ENCODE results near the gene PRUNE2. TPM values are rescaled to one million over a fixed set of nuclear protein-coding genes. Genes with fewer than 3 reads are reported as not detected.

Gene PRUNE2
- total RNA-seq, 1 experiment from 2014 or later: 0.59 TPM

GRCh38 chr9:76896035-76896434, 9.9 kb downstream of the PRUNE2 start:
- intact Hi-C loops (cut with micrococcal nuclease): no loop called here
- ChIA-PET POLR2A (no interaction called here), CTCF (no interaction called here), RAD21 (ENCODE audit: low non-redundant PET in 1 of 2, low total read pairs in 2 of 2, uncharacterized antibody in 2 of 2, unreplicated experiment in 2 of 2) (no interaction called here)
- H3K4me1 ChIP-seq (ENCODE audit: control insufficient read depth in 1 of 2, insufficient read depth in 2 of 2, low read length in 2 of 2): no peaks in the 10 kb centered on the region
- H3K9me2 ChIP-seq (ENCODE audit: insufficient read depth): no peaks in the 10 kb centered on the region
- no peak overlapping the region for H3K27ac ChIP-seq (ENCODE audit: low read depth, low read length)
- H3K79me2 ChIP-seq (ENCODE audit: insufficient read depth, low read length): no peaks in the 10 kb centered on the region
- no peaks in the 10 kb centered on the region for H3K36me3 ChIP-seq (ENCODE audit: control insufficient read depth in 1 of 2, insufficient read depth in 2 of 2, low read length in 2 of 2)
- no peaks in the 10 kb centered on the region for H4K20me1 ChIP-seq (ENCODE audit: insufficient read depth)
- ATAC-seq (no peak), DNase-seq (ENCODE audit: low read depth, low spot score) (no peak)
- no peak overlapping the region for H2AFZ ChIP-seq (ENCODE audit: low read depth, low read length, poor library complexity, severe bottlenecking)
- peaks cover 12% of the 10 kb centered on the region; the same call in 1 of the 2 replicates for H3K27me3 ChIP-seq (ENCODE audit: insufficient read depth, low read length)
- BruUV-seq (replicated peaks): no TSS peak
- H3K9ac ChIP-seq (ENCODE audit: low read length): no peak overlapping the region
- H3K4me3 ChIP-seq (replicated peaks in 1 of 2; ENCODE audit: low read depth in 1 of 2, low read length in 2 of 2): no peak overlapping the region
- no peak overlapping the region for H3K4me2 ChIP-seq (ENCODE audit: low read length)
- no peaks in the 10 kb centered on the region for H3K9me3 ChIP-seq (ENCODE audit: control insufficient read depth in 1 of 2, insufficient read depth in 1 of 2, low read depth in 1 of 2, low read length in 2 of 2)
- TF ChIP-seq REST (IDR thresholded peaks at IDR 0.05; ENCODE audit: low read depth): no peak
- no peak for TF ChIP-seq ZNF274 (IDR thresholded peaks at IDR 0.05; ENCODE audit: low read depth, low read length)
- TF ChIP-seq EZH2phosphoT487 (IDR thresholded peaks at IDR 0.05; ENCODE audit: borderline replicate concordance): no peak
- no peak for TF ChIP-seq POLR2AphosphoS5 (IDR thresholded peaks at IDR 0.05; ENCODE audit: low read depth, low read length)
- TF ChIP-seq YY1 (IDR thresholded peaks at IDR 0.05; ENCODE audit: extremely low read depth, insufficient replicate concordance, low read depth, low read length): no peak
- no peak for TF ChIP-seq EGR1 (IDR thresholded peaks at IDR 0.05; ENCODE audit: low read depth)
- no peak for TF ChIP-seq RAD21 (IDR thresholded peaks at IDR 0.05; ENCODE audit: low read depth)
- no peak for TF ChIP-seq EZH2 (IDR thresholded peaks at IDR 0.05)
- no peak for TF ChIP-seq SP1 (IDR thresholded peaks at IDR 0.05; ENCODE audit: low read depth)
- TF ChIP-seq, protein P1, sequence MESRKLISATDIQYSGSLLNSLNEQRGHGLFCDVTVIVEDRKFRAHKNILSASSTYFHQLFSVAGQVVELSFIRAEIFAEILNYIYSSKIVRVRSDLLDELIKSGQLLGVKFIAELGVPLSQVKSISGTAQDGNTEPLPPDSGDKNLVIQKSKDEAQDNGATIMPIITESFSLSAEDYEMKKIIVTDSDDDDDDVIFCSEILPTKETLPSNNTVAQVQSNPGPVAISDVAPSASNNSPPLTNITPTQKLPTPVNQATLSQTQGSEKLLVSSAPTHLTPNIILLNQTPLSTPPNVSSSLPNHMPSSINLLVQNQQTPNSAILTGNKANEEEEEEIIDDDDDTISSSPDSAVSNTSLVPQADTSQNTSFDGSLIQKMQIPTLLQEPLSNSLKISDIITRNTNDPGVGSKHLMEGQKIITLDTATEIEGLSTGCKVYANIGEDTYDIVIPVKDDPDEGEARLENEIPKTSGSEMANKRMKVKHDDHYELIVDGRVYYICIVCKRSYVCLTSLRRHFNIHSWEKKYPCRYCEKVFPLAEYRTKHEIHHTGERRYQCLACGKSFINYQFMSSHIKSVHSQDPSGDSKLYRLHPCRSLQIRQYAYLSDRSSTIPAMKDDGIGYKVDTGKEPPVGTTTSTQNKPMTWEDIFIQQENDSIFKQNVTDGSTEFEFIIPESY (IDR thresholded peaks at IDR 0.05; ENCODE audit: extremely low read depth, insufficient replicate concordance, low read length): no peak
- TF ChIP-seq, protein P2, sequence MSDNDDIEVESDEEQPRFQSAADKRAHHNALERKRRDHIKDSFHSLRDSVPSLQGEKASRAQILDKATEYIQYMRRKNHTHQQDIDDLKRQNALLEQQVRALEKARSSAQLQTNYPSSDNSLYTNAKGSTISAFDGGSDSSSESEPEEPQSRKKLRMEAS (IDR thresholded peaks at IDR 0.05): no peak
- no peak for TF ChIP-seq POLR2A (IDR thresholded peaks at IDR 0.05; ENCODE audit: borderline replicate concordance, extremely low read depth, insufficient read depth, insufficient read length)
- TF ChIP-seq CBX3 (IDR thresholded peaks at IDR 0.05; ENCODE audit: low read depth): no peak
- TF ChIP-seq, protein P3, sequence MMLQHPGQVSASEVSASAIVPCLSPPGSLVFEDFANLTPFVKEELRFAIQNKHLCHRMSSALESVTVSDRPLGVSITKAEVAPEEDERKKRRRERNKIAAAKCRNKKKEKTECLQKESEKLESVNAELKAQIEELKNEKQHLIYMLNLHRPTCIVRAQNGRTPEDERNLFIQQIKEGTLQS (IDR thresholded peaks at IDR 0.05): no peak
- TF ChIP-seq SRF (IDR thresholded peaks at IDR 0.05; ENCODE audit: low read depth): no peak
- no peak for TF ChIP-seq TCF7L2 (IDR thresholded peaks at IDR 0.05; ENCODE audit: borderline replicate concordance, extremely low read depth, insufficient read depth, insufficient read length)
- TF ChIP-seq, protein P4, sequence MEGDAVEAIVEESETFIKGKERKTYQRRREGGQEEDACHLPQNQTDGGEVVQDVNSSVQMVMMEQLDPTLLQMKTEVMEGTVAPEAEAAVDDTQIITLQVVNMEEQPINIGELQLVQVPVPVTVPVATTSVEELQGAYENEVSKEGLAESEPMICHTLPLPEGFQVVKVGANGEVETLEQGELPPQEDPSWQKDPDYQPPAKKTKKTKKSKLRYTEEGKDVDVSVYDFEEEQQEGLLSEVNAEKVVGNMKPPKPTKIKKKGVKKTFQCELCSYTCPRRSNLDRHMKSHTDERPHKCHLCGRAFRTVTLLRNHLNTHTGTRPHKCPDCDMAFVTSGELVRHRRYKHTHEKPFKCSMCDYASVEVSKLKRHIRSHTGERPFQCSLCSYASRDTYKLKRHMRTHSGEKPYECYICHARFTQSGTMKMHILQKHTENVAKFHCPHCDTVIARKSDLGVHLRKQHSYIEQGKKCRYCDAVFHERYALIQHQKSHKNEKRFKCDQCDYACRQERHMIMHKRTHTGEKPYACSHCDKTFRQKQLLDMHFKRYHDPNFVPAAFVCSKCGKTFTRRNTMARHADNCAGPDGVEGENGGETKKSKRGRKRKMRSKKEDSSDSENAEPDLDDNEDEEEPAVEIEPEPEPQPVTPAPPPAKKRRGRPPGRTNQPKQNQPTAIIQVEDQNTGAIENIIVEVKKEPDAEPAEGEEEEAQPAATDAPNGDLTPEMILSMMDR (IDR thresholded peaks at IDR 0.05 in 2 of 3, conservative IDR thresholded peaks at IDR 0.05 in 1 of 3; ENCODE audit: borderline replicate concordance in 1 of 3, insufficient read depth in 1 of 3, low read depth in 2 of 3, low read length in 2 of 3): no peak
- TF ChIP-seq JUND (IDR thresholded peaks at IDR 0.05): no peak
- no peak for TF ChIP-seq ZFX (IDR thresholded peaks at IDR 0.05)

All from HCT116 (cell line).